Measurements from ENCODE around the gene ADAMTSL2. TPM values are rescaled to one million over a fixed set of nuclear protein-coding genes. Genes with fewer than 3 reads are reported as not detected.

Gene ADAMTSL2
- total and polyA plus RNA-seq, 4 experiments from 2014 or later = 0.07 to 0.17 (median 0.09) TPM; not detected in 1

DNA sequence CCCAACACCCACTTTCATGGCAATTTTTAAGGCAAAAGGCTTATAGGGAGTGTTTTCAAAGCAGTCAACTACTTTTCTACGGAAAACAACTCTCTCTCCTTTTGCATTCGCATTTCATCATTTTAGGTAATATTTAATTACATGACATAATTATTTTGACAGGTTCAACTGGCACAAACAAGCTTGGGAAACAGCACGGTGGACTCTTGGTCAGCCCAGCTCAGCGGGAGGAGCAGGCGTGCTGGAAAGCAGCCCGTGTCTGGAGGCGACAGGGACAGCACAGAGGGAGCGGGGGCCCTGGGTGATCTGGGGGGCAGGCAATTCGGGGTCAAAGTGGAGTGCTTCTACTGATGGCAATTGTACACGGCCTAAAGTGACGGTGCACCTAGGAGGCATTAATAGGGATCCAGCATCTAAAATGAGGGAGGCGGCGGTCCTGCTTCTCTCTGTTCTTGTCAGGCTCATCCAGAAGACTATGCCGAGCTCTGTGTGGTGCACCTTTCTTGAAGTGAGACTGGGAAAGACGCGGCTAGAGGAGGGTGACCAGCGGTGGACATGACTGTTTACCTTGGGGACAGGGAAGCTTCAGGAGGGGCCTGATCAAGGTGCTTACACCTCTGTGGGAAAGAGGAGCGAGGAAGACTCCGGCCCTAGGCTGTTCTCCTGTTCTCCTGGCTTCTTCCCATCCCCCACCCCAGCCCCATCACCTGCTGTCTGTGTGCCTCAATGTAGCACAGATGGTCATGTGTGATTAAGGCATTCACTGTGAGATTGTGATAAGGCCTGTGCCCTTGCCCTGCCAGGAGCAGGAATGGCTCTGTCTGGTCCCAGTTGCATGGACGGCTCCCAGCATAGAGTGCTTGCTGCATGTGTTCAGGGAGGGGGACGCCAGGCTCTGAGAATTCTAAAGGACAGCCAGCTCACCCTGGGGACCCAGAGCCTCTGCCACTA, 13.1 kb upstream of the ADAMTSL2 start:
- Histone ChIP-seq H3K27ac (ENCODE audit: low read depth, low read length) (no peak overlapping the region), H3K27me3 (ENCODE audit: insufficient read depth, low read length) (no peaks in the 10 kb centered on the region), H3K36me3 (ENCODE audit: insufficient read depth, low read length) (no peaks in the 10 kb centered on the region), H3K4me3 (ENCODE audit: low read length in 2 of 2) (no peak overlapping the region), H3K9me3 (ENCODE audit: control insufficient read depth in 1 of 2, low read length in 2 of 2) (no peaks in the 10 kb centered on the region), H3K4me1 (ENCODE audit: insufficient read depth, low read length) (no peaks in the 10 kb centered on the region)
- intact Hi-C loops (cut with micrococcal nuclease) = no loop called here
- DNase-seq = no peak
- CTCF ChIA-PET (ENCODE audit: partially characterized antibody) = no interaction called here
- no peak overlapping the region for H3K27ac Mint-ChIP-seq
- no peak overlapping the region for H3K4me3 Mint-ChIP-seq
- H3K4me1 Mint-ChIP-seq = peaks cover 0 to 4% (median 1%) of the 10 kb centered on the region in 4 donors
- H3K9me3 Mint-ChIP-seq = no peaks in the 10 kb centered on the region
- H3K36me3 Mint-ChIP-seq = no peaks in the 10 kb centered on the region
- POLR2A ChIA-PET (ENCODE audit: partially characterized antibody) = no interaction called here
- peaks cover 2 to 5% of the 10 kb centered on the region in 2 donors for H3K27me3 Mint-ChIP-seq

DNA sequence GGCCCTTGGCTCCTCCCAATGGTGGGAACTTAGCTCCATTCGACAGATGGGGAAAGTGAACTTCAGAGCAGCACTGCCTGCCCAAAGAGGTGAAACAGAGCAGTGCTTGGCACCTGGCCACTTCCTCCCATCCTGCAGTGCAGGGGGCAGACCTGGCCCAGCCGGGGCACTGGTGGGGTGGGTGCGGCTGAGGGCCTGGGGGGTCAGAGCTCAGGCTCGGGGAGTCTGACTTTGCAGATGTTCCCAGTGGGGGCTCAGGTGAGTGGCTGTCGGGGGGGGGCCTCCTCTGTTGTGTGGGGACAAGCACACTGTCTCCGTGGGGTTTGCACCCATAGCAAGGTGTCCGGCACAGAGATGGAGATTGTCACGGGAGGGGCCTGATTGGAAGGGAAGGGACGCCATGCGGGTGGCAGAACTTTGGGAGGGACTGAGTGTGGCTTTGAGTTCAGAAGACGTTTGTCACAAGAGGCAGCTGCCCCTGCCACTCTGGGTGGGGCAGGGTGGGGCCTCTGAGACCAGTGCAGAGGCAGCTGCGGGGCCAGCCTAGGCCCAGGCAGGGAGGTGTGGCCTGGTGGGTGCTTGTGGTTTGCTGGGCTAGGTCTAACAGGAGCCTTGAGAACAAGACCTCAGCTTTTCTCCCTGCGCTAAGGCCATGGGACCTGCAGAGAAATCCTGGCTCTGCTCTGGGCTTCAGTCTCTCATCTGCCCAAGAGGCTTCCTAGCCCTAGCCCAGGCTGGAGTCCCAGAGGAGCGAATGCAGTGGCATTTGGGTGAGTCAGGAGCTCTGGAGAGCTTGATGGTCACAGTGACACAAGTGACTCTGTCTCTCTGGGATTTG, 12.2 kb upstream of the ADAMTSL2 start:
- DNase-seq = no peak
- no peak overlapping the region for H3K27ac Mint-ChIP-seq
- H3K9me3 ChIP-seq (ENCODE audit: control insufficient read depth in 1 of 2, low read length in 2 of 2) = no peaks in the 10 kb centered on the region
- H3K27me3 Mint-ChIP-seq = peaks cover 2 to 8% of the 10 kb centered on the region in 2 donors
- H3K4me1 Mint-ChIP-seq = peaks cover 0 to 6% (median 3%) of the 10 kb centered on the region in 4 donors
- H3K36me3 Mint-ChIP-seq = no peaks in the 10 kb centered on the region
- no peak overlapping the region for H3K27ac ChIP-seq (ENCODE audit: low read depth, low read length)
- no peaks in the 10 kb centered on the region for H3K9me3 Mint-ChIP-seq
- ChIA-PET CTCF (ENCODE audit: partially characterized antibody) (no interaction called here), POLR2A (ENCODE audit: partially characterized antibody) (no interaction called here)
- no peaks in the 10 kb centered on the region for H3K27me3 ChIP-seq (ENCODE audit: insufficient read depth, low read length)
- no peak overlapping the region for H3K4me3 ChIP-seq (ENCODE audit: low read length in 2 of 2)
- no peak overlapping the region for H3K4me3 Mint-ChIP-seq
- H3K4me1 ChIP-seq (ENCODE audit: insufficient read depth, low read length) = no peaks in the 10 kb centered on the region
- no peaks in the 10 kb centered on the region for H3K36me3 ChIP-seq (ENCODE audit: insufficient read depth, low read length)
- intact Hi-C loops (cut with micrococcal nuclease) = no loop called here

DNA sequence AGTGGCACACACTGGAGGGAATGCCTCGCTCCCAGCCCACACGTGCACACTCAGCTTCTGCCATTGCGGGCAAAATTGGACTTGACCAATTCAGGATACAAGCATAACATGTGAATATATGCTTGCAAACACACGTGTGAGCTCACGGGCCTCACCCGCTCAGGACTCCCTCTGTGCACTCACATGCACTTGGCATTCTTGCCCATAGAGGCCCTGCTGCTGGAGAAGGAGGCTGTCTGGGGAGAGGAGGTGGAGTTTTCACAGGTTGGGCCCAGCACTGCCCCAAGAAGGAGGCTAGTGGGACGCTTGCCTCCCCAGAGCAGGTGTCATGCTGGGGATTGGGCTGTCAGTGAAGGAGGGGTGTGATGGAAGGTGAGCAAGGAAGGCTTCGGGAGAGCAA, 11.4 kb upstream of the ADAMTSL2 start:
- Histone ChIP-seq H3K36me3 (ENCODE audit: insufficient read depth, low read length) (no peaks in the 10 kb centered on the region), H3K4me3 (ENCODE audit: low read length in 2 of 2) (no peak overlapping the region), H3K4me1 (ENCODE audit: insufficient read depth, low read length) (no peaks in the 10 kb centered on the region), H3K27ac (ENCODE audit: low read depth, low read length) (no peak overlapping the region), H3K9me3 (ENCODE audit: control insufficient read depth in 1 of 2, low read length in 2 of 2) (no peaks in the 10 kb centered on the region), H3K27me3 (ENCODE audit: insufficient read depth, low read length) (no peaks in the 10 kb centered on the region)
- DNase-seq = no peak
- Mint-ChIP-seq H3K4me3 (no peak overlapping the region), H3K4me1 (peaks cover 0 to 6% (median 3%) of the 10 kb centered on the region in 4 donors), H3K27me3 (peaks cover 3 to 9% of the 10 kb centered on the region in 2 donors), H3K36me3 (no peaks in the 10 kb centered on the region), H3K9me3 (no peaks in the 10 kb centered on the region), H3K27ac (peak overlapping the region in 1 of 7 donors; percentile 63)
- ChIA-PET CTCF (ENCODE audit: partially characterized antibody) (interaction anchor here (0.7 kb wide), 1 partner anchor 28 kb away, joined by 3 read pairs; no protein-coding TSS in a partner anchor), POLR2A (ENCODE audit: partially characterized antibody) (no interaction called here)
- intact Hi-C loops (cut with micrococcal nuclease) = no loop called here

DNA sequence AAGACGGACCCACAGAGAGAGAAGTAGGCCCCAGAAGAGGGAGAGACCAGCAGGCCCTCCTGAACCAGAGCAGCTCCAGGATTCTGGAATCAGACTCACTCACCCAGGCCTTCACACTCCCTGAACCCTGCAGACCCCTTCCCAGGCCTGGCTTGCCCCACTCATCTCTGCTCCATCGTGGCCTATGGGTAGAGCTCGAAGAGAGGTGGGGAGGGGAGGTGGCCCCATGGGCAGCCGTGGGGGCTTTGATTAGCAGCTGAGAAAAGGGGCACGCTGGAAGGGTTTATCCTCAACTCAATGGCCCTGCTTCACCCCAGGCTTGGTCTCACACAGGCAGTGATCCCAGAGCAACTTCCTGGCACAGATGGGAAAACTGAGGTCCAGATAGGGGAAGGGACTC, 10.4 kb upstream of the ADAMTSL2 start:
- H3K4me3 ChIP-seq (ENCODE audit: low read length in 2 of 2) = no peak overlapping the region
- Mint-ChIP-seq H3K4me1 (peaks cover 0 to 6% (median 3%) of the 10 kb centered on the region in 4 donors), H3K9me3 (no peaks in the 10 kb centered on the region), H3K27ac (no peak overlapping the region), H3K4me3 (no peak overlapping the region), H3K27me3 (peaks cover 2 to 9% of the 10 kb centered on the region in 2 donors), H3K36me3 (no peaks in the 10 kb centered on the region)
- no peaks in the 10 kb centered on the region for H3K9me3 ChIP-seq (ENCODE audit: control insufficient read depth in 1 of 2, low read length in 2 of 2)
- no peak overlapping the region for H3K27ac ChIP-seq (ENCODE audit: low read depth, low read length)
- no peaks in the 10 kb centered on the region for H3K36me3 ChIP-seq (ENCODE audit: insufficient read depth, low read length)
- CTCF ChIA-PET (ENCODE audit: partially characterized antibody) = no interaction called here
- no peaks in the 10 kb centered on the region for H3K4me1 ChIP-seq (ENCODE audit: insufficient read depth, low read length)
- intact Hi-C loops (cut with micrococcal nuclease) = no loop called here
- DNase-seq = no peak
- POLR2A ChIA-PET (ENCODE audit: partially characterized antibody) = no interaction called here
- no peaks in the 10 kb centered on the region for H3K27me3 ChIP-seq (ENCODE audit: insufficient read depth, low read length)

DNA sequence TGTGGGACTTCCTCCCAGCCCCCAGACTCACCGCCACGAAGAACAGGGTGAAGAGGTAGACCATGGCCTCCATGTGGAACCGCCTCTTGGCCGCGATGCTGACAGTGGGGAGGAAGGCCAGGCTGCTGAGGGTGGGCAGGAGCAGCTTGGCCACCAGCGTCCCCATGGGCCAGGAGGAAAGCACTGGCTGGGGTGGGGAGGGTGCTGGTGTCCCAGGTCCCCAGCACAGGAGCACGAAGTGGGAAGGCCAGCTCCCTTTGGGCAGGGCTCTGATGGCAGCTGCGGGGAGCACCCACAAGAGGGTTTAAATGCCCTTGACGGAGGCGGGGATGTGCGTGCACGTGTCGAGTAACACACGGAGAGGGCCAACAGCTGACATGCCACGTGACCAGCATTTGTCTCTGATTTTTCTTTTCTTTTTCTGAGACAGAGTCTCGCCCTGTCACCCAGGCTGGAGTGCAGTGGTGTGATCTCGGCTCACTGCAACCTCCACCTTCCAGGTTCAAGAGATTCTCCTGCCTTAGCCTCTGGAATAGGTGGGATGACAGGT, 9.8 kb upstream of the ADAMTSL2 start, which contains the start of gene MYMK:
MYMK (minus strand) TSS at position 281 of the 550 bp plus-strand sequence; CDS start at position 166, 115 bp downstream.
- Mint-ChIP-seq H3K9me3 (no peaks in the 10 kb centered on the region), H3K4me1 (peaks cover 0 to 6% (median 3%) of the 10 kb centered on the region in 4 donors), H3K4me3 (no peak within 1 kb of the TSS), H3K27ac (peak within 1 kb of the TSS in 1 of 7 donors; percentile 49), H3K36me3 (no peaks in the 10 kb centered on the region), H3K27me3 (peaks cover 2 to 12% of the 10 kb centered on the region in 2 donors)
- Histone ChIP-seq H3K4me3 (ENCODE audit: low read length in 2 of 2) (no peak within 1 kb of the TSS), H3K36me3 (ENCODE audit: insufficient read depth, low read length) (no peaks in the 10 kb centered on the region), H3K27ac (ENCODE audit: low read depth, low read length) (no peak within 1 kb of the TSS), H3K4me1 (ENCODE audit: insufficient read depth, low read length) (no peaks in the 10 kb centered on the region), H3K27me3 (ENCODE audit: insufficient read depth, low read length) (no peaks in the 10 kb centered on the region), H3K9me3 (ENCODE audit: control insufficient read depth in 1 of 2, low read length in 2 of 2) (no peaks in the 10 kb centered on the region)
- POLR2A ChIA-PET (ENCODE audit: partially characterized antibody) = no interaction called here
- DNase-seq = no peak
- CTCF ChIA-PET (ENCODE audit: partially characterized antibody) = no interaction called here
- intact Hi-C loops (cut with micrococcal nuclease) = no loop called here

DNA sequence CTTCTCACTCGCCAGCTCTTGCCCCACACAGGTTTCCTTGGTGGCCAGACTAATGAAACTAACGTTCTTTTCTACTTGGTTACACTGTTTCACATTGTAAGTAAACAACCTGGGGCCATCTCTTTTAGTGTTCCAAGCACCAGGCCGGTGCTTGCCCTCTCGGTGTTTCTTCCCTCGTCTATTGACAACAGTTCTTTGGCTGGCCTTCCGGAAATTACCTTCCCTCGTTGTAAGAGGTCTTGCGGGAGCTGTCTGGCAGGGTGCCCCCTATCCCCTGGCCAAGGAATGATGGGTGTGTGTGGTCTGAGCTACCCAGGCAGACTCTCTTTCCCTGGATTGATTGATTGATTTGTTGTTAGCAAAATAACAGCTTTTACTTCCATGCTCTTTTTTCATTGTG, 8.8 kb upstream of the ADAMTSL2 start:
- Mint-ChIP-seq H3K27ac (no peak overlapping the region), H3K4me1 (peaks cover 0 to 6% (median 3%) of the 10 kb centered on the region in 4 donors), H3K9me3 (no peaks in the 10 kb centered on the region)

More for the DNA sequence above, 8.8 kb upstream of the ADAMTSL2 start:
- no peaks in the 10 kb centered on the region for H3K27me3 ChIP-seq (ENCODE audit: insufficient read depth, low read length)
- intact Hi-C loops (cut with micrococcal nuclease) = no loop called here
- DNase-seq = no peak
- H3K36me3 Mint-ChIP-seq = no peaks in the 10 kb centered on the region
- H3K4me3 ChIP-seq (ENCODE audit: low read length in 2 of 2) = no peak overlapping the region
- no peaks in the 10 kb centered on the region for H3K4me1 ChIP-seq (ENCODE audit: insufficient read depth, low read length)
- peaks cover 2 to 12% of the 10 kb centered on the region in 2 donors for H3K27me3 Mint-ChIP-seq
- H3K27ac ChIP-seq (ENCODE audit: low read depth, low read length) = no peak overlapping the region
- no peaks in the 10 kb centered on the region for H3K9me3 ChIP-seq (ENCODE audit: control insufficient read depth in 1 of 2, low read length in 2 of 2)
- H3K4me3 Mint-ChIP-seq = no peak overlapping the region
- CTCF ChIA-PET (ENCODE audit: partially characterized antibody) = no interaction called here
- POLR2A ChIA-PET (ENCODE audit: partially characterized antibody) = no interaction called here
- H3K36me3 ChIP-seq (ENCODE audit: insufficient read depth, low read length) = no peaks in the 10 kb centered on the region

All from CD4-positive, alpha-beta memory T cell (primary cell).